NK-92 (cell line): ENCODE results near the gene CLCN4.

ENCODE experiments used
- DNase-seq: peaks from one replicate; lab custom pipeline; 2025; ENCODE audit not compliant: unreplicated experiment; lab: John Stamatoyannopoulos, UW

The CLCN4 gene

DNA sequence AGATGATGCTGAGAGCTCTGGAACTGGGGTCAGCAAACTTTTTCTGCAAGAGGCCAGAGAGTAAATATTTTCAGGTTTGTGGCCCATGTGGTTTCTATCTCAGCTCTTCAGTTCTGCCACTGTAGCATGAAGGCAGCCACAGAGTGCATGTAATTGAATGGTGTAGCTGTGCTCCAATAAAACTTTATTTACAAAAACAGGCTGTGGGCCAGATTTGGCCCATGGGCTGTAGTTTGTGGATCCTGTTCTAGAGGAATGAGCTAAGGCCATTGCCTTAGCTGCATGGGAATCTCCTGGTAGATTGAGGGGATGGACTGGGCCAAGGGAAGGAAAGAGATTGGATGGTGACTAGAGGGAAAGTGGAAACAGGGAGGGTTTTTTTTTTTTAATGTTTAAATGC is 36.8 kb downstream of the CLCN4 start:
- no peak for DNase-seq

GRCh38 chrX:10195425-10195824 is 38.6 kb downstream of the CLCN4 start:
- no peak for DNase-seq

DNA sequence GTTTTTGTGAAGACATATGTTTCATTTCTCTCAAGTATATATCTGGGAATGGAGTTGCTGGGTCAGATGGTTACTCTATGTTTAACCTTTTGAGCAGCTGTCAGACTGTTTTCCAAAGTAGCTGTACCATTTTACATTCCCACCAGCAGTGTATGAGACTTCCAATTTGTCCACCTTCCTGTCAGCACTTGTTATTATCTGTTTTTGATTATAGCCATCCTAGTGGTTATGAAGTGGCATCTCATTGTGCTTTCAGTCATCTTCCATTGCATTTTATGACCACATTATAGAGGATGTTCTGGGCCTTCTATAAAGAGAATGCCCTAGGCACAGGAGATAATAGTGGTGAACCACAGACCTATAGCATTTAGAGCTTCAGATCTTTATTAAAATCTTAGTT is 39.2 kb downstream of the CLCN4 start:
- DNase-seq = no peak

GRCh38 chrX:10197279-10198210 is 40.8 kb downstream of the CLCN4 start:
- DNase-seq = no peak

DNA sequence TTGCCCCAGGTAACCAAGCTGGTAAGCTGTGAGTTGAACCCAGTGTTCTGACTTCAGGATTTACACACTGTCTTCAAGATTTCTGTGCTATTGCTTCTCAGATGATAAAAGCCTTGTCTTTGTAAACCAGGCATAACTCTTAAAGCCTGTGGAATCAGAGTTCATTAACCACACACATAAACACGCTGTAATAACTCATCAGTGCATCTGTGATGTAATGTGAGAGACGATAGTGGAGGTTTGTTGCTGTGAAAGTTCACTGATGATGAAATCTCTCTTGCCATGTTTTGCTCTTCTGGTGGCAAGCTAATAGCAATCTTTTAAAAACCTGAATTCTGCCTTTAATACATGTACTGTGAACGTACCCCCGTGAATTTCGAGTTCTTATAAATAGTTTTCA is 41.5 kb downstream of the CLCN4 start:
- no peak for DNase-seq

DNA sequence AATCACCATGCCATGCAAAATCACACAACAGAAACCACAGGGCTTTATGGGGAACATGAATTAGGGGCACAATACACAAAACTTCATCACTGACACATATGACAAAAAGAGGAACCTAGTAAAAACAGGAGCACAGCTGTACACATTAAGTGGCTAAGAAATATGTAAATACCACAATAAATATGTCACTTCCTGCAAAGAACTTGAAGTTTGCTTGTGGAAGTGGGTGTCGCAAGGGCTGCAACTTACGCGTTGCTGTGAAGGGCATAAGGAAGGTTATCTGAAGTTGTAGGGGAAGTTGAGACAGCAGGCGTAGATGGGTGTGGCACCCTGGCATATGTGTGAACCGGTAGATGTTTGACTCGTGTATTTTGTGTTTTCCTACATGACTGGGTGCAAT is 42.4 kb downstream of the CLCN4 start:
- DNase-seq = no peak

DNA sequence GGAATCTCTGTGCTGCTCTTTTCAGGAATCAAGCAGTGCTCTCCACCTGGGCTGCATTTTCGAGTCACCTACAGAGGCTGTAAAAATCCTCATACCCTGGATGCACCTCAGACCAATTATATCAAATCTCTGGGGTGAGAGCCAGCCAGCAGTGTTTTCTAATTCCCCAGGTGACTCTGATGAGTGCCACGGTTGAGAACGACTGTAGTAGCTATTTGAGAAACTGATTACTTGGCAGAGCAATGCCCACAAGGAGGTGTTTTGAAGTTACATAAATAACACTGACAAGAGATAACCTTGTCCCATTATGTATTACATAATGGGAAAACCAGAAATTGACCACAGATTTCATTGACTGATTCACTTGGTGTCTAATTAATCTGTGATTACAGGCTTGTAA is 46.8 kb downstream of the CLCN4 start:
- no peak for DNase-seq

DNA sequence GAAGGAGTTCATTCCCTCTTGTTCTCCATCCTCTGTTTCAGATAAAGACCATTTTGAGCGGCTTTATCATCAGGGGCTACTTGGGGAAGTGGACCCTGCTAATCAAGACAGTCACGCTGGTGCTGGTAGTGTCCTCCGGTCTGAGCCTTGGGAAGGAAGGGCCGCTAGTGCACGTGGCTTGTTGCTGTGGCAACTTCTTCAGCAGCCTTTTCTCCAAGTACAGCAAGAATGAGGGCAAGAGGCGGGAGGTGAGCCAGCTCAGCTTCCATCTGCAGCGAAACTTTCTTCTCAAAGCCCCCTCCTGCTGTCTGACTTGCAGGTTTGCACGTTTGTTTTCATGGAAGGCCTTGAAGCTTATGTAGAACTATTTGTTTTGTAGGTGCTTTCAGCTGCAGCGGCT is 49.5 kb downstream of the CLCN4 start:
- no peak for DNase-seq

DNA sequence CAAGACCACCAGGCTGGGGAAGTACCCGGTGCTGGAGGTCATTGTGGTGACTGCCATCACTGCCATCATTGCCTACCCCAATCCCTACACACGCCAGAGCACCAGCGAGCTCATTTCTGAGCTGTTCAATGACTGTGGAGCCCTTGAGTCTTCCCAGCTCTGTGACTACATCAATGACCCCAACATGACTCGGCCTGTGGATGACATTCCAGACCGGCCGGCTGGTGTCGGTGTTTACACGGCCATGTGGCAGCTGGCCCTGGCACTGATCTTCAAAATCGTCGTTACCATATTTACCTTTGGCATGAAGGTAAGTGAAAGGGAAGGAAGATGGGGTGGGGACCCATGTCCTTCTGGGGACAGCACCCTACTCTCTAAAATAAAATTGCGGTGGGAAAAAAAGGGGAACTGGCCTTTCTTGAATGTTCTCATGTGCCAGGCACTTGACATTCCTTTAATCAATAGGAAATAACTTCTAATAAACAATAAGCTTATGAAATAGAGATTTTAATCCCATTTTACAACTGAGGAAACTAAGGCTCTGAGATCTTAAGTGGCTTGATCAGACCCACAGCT is 51.6 kb downstream of the CLCN4 start:
- no peak for DNase-seq

DNA sequence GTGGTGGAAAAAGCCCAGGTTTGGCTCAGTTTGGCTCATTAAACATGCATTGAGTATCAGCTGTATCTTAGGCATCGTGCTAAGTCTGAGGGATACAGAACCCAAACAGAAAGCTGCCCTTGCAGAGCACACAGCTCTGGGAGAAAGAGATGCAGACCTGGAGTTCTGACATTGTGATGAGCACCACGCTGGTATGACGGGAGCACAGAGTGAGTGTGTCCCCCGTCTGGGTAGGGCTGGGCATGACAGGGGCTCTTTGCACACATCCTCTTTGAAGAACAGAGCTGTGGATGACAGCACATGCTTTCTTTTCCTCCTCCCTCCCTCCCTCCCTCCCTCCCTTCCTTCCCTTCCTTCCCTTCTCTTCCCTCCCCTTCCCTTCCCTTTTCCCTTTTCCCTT is 52.2 kb downstream of the CLCN4 start:
- no peak for DNase-seq

DNA sequence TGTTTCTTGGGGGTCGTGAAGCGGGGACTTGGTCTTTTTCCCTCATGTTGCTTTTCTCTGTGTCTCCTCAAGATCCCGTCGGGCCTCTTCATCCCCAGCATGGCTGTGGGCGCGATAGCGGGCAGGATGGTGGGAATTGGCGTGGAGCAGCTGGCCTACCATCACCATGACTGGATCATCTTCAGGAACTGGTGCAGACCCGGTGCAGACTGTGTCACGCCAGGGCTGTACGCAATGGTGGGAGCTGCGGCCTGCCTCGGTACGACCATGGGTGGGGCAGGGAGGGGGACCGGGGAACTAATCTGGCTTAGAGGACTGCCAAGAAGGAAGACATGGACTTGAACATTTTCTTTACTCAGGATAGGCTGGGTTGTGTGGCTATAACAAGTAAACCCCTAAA is 55.6 kb downstream of the CLCN4 start:
- no peak for DNase-seq

GRCh38 chrX:10213716-10214115 is 56.9 kb downstream of the CLCN4 start:
- no peak for DNase-seq

DNA sequence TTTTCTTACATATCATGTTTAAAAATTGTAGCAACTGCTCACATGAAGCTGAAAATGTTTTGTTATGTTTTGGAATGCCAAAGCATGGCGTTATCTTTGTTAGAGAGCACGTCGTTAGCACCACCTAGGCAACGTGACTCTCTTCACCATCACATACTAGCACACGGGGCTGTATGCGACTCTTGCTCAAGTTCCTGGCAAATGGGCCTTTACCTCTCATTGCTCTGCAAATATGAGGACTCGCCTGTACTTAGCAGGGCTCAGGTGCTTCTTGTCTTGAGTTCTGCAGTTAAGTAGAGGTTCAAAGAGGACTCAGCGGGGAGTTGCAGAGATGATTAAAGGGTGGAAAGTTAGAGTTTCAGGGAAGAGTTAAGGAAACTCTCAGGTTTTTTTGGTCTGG is 59.4 kb downstream of the CLCN4 start:
- DNase-seq = no peak

- no peak for DNase-seq
Measured at GRCh38 chrX:10217198-10217597, 60.4 kb downstream of the CLCN4 start.

DNA sequence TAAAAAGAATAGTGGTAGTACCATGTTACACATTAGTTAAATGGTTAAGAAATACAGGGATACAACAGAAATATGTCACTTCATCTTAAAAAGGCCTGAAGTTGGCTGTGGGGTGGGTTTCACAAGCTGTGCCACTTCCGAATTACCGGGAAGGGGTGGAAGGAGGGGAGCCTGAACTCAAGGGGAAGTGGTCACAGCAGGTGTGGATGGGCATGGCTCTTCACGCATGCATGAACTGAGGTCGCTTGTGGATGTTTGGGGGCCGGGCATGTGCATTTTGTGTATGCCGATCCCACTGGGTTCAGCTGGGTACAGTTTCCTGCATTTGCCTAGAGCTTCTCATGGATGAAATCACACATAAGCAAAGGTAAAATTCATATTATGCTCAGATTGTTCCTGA is 64.9 kb downstream of the CLCN4 start:
- no peak for DNase-seq

GRCh38 chrX:10223276-10223675 is 66.5 kb downstream of the CLCN4 start:
- DNase-seq = no peak

GRCh38 chrX:10223781-10224180 is 67.0 kb downstream of the CLCN4 start:
- no peak for DNase-seq

DNA sequence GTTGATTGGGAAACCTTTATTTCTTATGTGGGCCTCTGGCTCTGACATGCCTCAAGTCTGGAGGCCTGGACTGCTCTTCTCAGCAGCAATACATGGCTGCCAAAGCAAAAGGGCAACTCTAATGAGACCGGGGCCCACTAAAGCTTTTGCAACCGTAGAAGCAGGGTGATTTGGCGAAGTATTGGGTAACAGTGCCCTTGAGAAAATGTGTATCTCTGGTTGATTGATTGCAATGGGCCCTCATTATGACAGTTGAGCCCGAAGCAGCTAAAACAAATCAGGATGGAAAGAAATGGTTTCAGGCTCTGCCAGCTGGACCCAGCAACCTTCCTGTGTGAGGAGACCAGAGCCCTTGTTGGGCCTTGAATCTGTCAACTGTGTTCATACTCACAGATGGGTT is 73.4 kb downstream of the CLCN4 start:
- no peak for DNase-seq

DNA sequence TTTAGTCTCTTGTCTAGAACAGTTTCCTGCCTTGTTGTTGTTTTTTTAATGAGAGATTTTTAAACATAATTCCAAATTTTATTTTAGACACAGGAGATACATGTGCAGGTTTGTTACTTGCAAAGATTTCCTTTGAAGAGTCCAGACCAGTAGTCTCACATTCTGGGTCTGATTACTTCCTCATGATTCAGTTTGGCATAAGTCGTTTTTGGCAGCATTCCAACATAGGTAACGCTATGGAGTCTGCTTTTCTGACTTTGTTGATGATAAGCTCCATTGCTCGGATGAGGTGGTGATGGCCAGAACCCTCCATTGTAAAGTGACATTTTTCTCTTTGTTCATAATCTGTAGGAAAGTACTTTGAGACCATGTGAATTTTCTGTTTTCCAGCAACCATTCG is 74.7 kb downstream of the CLCN4 start:
- DNase-seq = no peak

DNA sequence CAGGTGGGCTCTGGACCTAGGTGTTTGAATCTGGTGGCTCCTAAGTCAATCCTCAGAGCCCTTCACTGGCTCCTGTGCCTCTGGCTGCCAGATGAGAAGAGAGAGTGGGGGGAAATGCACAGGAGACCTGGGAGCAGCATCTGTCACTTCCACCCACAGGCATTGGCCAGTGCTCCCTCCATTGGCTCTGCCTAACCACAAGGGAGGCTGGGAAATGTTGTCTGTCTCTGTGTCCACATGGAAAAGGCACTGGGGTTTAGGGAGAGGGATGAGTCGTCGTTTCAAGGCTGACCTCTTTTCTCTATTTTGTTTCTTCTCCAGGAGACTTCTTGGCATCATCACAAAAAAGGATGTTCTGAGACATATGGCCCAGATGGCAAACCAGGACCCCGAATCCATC is 76.4 kb downstream of the CLCN4 start:
- no peak for DNase-seq

GRCh38 chrX:10233696-10234095 is 76.9 kb downstream of the CLCN4 start:
- no peak for DNase-seq

GRCh38 chrX:10235851-10236250 is 79.1 kb downstream of the CLCN4 start:
- DNase-seq = no peak

- DNase-seq = no peak
Measured at GRCh38 chrX:10237241-10237640, 80.5 kb downstream of the CLCN4 start.
